Neural progenitor cell (in vitro differentiated cells): ENCODE data around the gene ZNF79.

Source experiments
- EZH2 ChIP-seq: fragments of 200-600 bp; sonication (generic); IDR thresholded peaks from 2 replicates; pipeline ENCODE4 v1.6.1; 2017; ENCODE audit warnings: antibody characterized with exemption, mild to moderate bottlenecking, moderate library complexity
- EZH2phosphoT487 ChIP-seq: fragments of 200-600 bp; sonication (generic); IDR thresholded peaks from 2 replicates; pipeline ENCODE4 v1.6.1; 2017; ENCODE audit warnings: antibody characterized with exemption
- TF ChIP-seq, protein P1 (sequence below): fragments of 200-600 bp; sonication (generic); IDR thresholded peaks from 2 replicates; pipeline ENCODE4 v1.5.1; 2017; ENCODE audit warnings: antibody characterized with exemption, mild to moderate bottlenecking

GRCh38 chr9:127452691-127453090, 28.5 kb downstream of the ZNF79 start:
- TF ChIP-seq, protein P1, sequence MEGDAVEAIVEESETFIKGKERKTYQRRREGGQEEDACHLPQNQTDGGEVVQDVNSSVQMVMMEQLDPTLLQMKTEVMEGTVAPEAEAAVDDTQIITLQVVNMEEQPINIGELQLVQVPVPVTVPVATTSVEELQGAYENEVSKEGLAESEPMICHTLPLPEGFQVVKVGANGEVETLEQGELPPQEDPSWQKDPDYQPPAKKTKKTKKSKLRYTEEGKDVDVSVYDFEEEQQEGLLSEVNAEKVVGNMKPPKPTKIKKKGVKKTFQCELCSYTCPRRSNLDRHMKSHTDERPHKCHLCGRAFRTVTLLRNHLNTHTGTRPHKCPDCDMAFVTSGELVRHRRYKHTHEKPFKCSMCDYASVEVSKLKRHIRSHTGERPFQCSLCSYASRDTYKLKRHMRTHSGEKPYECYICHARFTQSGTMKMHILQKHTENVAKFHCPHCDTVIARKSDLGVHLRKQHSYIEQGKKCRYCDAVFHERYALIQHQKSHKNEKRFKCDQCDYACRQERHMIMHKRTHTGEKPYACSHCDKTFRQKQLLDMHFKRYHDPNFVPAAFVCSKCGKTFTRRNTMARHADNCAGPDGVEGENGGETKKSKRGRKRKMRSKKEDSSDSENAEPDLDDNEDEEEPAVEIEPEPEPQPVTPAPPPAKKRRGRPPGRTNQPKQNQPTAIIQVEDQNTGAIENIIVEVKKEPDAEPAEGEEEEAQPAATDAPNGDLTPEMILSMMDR, result no peak
- TF ChIP-seq EZH2, result no peak
- no peak for TF ChIP-seq EZH2phosphoT487
